PFSK-1 (cell line): ENCODE data around the gene SNX8.

Source experiments
- POLR2AphosphoS5 ChIP-seq: IDR thresholded peaks from 2 replicates; pipeline ENCODE4 v1.6.1; 2012; ENCODE audit warnings: low read depth, mild to moderate bottlenecking, control low read depth, low read length, moderate library complexity
- SIN3A ChIP-seq: IDR thresholded peaks from 2 replicates; pipeline ENCODE4 v1.6.1; 2012; ENCODE audit warnings: mild to moderate bottlenecking, low read length, moderate library complexity, borderline replicate concordance; ENCODE audit not compliant: insufficient read depth
- TAF1 ChIP-seq: IDR thresholded peaks from 2 replicates; pipeline ENCODE4 v1.6.1; 2012; ENCODE audit warnings: low read length, control low read depth, borderline replicate concordance; ENCODE audit not compliant: insufficient read depth

DNA sequence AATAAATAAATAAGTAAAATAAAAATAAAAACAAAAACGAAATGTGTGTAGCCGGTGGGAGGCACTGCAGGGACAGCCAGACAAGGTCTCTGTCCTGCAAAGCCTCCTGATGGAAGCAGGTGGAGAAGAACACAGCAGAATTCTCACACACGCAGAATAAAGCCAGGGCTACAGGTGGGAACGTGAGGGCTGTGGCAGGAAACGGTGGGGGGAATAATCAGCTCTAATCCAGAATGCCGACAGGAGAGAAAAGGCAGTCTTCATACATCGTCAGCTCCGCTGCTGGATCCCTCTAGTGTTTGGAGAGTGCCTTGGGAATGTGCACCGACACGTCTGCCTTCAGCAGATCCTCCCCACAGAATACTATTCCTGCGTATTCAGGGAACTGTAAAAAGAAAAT, 6.8 kb upstream of the SNX8 start:
- TF ChIP-seq TAF1 = no peak
- TF ChIP-seq SIN3A = no peak
- no peak for TF ChIP-seq POLR2AphosphoS5
